ENCODE results near the gene CBLC. TPM values are rescaled to one million over a fixed set of nuclear protein-coding genes. Genes with fewer than 3 reads are reported as not detected.

CBLC gene
- total RNA-seq, 1 donor = under 0.01 TPM

GRCh38 chr19:44808463-44809371 is 31.0 kb downstream of the CBLC start, which contains the start of gene BCAM:
Gene BCAM, plus strand, starts transcription at chr19:44809103. Its CDS starts 22 bp downstream, at chr19:44809125.
- H3K4me3 ChIP-seq (ENCODE audit: low read depth, low read length) = peak within 1 kb of the TSS; percentile 69
- TF ChIP-seq CTCF (IDR thresholded peaks at IDR 0.05; ENCODE audit: insufficient read depth, low read depth, low read length) = no peak
- DNase-seq (ENCODE audit: low read depth) = peak; percentile 72

DNA sequence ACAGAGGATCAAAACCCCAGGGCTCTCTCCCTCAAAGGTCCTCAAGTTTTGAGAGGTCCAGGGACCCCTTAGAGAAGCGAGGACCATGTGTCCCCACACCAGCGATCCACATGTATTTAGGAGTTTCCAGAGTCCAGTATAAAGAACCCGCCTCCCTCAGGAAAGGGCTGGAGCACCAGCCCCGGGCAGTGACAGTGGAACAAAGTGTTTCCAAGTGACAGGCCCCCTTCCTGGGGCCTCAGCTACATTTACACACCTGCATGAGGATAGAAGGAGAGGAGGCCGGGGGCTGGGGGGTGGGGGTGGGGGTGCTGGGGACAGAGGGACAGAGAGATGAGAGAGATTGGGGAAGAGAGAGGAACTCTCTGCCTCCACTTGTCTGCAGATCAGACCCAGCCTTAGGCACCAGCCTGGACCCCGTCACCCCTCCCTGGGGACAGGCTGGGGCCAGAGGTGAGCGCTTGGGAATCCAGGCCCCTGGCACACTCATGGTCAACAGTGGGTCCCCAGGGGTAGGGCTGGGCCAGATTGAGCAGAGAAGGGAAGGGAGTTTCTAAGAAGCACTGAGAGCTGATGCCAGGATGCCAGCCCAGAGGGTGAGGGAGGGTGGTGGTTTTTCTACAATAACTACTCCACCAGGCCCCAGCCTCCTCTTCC is 32.0 kb downstream of the CBLC start:
- H3K4me3 ChIP-seq (ENCODE audit: low read depth, low read length) = peak overlapping the region; percentile 69
- TF ChIP-seq CTCF (IDR thresholded peaks at IDR 0.05; ENCODE audit: insufficient read depth, low read depth, low read length) = no peak
- DNase-seq (ENCODE audit: low read depth) = no peak

GRCh38 chr19:44810234-44811121 is 32.8 kb downstream of the CBLC start:
- H3K4me3 ChIP-seq (ENCODE audit: low read depth, low read length) = no peak overlapping the region
- DNase-seq (ENCODE audit: low read depth) = no peak
- no peak for TF ChIP-seq CTCF (IDR thresholded peaks at IDR 0.05; ENCODE audit: insufficient read depth, low read depth, low read length)

DNA sequence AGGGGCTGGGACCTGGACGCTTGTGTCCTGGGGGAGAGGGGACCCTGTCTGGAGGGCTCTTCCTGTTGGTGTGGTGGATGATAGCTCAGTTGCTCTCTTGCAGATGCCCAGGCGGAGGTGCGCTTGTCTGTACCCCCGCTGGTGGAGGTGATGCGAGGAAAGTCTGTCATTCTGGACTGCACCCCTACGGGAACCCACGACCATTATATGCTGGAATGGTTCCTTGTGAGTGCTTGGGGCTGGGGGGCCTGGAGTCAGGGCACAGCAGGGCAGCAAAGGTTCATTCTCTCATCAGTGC is 33.4 kb downstream of the CBLC start:
- H3K4me3 ChIP-seq (ENCODE audit: low read depth, low read length) = no peak overlapping the region
- no peak for DNase-seq (ENCODE audit: low read depth)
- TF ChIP-seq CTCF (IDR thresholded peaks at IDR 0.05; ENCODE audit: insufficient read depth, low read depth, low read length) = no peak

- no peak for DNase-seq (ENCODE audit: low read depth)
- H3K4me3 ChIP-seq (ENCODE audit: low read depth, low read length) = no peak overlapping the region
- no peak for TF ChIP-seq CTCF (IDR thresholded peaks at IDR 0.05; ENCODE audit: insufficient read depth, low read depth, low read length)
Measured at GRCh38 chr19:44812142-44812718, 34.5 kb downstream of the CBLC start.
